Endothelial cell of umbilical vein (primary cell): ENCODE measurements around the gene HDAC4. TPM values are rescaled to one million over a fixed set of nuclear protein-coding genes. Genes with fewer than 3 reads are reported as not detected.

ENCODE experiments used
- BruUV-seq: library from RNA; stranded (reverse); fragments of 400-500 nt; replicated peaks from 2 replicates; lab custom pipeline; 2021; lab: Mats Ljungman, UMichigan
- CTCF ChIA-PET: fragments of 300-600, 350-600 bp; sonication (Branson Sonifier 250); formaldehyde crosslinking; loops from one replicate; lab custom pipeline; 2021; ENCODE audit warnings: antibody characterized with exemption, inconsistent platforms; lab: Charles Lee
- POLR2A ChIA-PET: fragments of 300-600, 350-600 bp; sonication (Branson Sonifier 250); formaldehyde crosslinking; loops from one replicate; lab custom pipeline; 2021; ENCODE audit warnings: antibody characterized with exemption, inconsistent platforms; lab: Charles Lee
- DNase-seq: peaks from one replicate; pipeline ENCODE4 v3.0.0-alpha.2; 2011; ENCODE audit warnings: low read depth, low spot score
- FAIRE-seq: peaks from 2 replicates; lab custom pipeline; 2011; peaks lifted over from hg19 to GRCh38; lab: Jason Lieb, UNC
- H2AFZ ChIP-seq: 2 replicates; pipeline ENCODE4 v1.6.0; 2012; ENCODE audit warnings: low read depth, low read length, control low read depth, inconsistent platforms
- H3K27ac ChIP-seq: 2 replicates; pipeline ENCODE4 v1.5.1; 2011; ENCODE audit warnings: low read depth, mild to moderate bottlenecking, control low read depth, low read length, moderate library complexity; ENCODE audit not compliant: insufficient read depth
- H3K27me3 ChIP-seq, 2 experiments: 2 replicates each; pipeline versions ENCODE4 v1.6.0 to v1.6.1; 2011; ENCODE audit warnings: low read length in 2 of 2, mixed read lengths in 1 of 2; ENCODE audit not compliant: control insufficient read depth in 2 of 2, insufficient read depth in 2 of 2
- H3K36me3 ChIP-seq, 2 experiments: 2 replicates in 1 of 2; 3 replicates in 1 of 2; pipeline ENCODE4 v1.5.1; 2011; ENCODE audit warnings: low read length in 2 of 2, mild to moderate bottlenecking in 1 of 2, moderate library complexity in 1 of 2; ENCODE audit not compliant: control insufficient read depth in 2 of 2, insufficient read depth in 2 of 2; ENCODE audit errors: extremely low read depth in 1 of 2
- H3K4me1 ChIP-seq: 3 replicates; pipeline ENCODE4 v1.5.1; 2011; ENCODE audit warnings: mild to moderate bottlenecking, low read length; ENCODE audit not compliant: control insufficient read depth, insufficient read depth; ENCODE audit errors: extremely low read depth
- H3K4me2 ChIP-seq: 2 replicates; pipeline ENCODE4 v1.6.1; 2011; ENCODE audit warnings: low read length, control low read depth, mixed read lengths; ENCODE audit not compliant: insufficient read depth
- H3K4me3 ChIP-seq, 3 experiments: fragments of 200-600 bp in 1 of 3; sonication (generic), shearing (Covaris generic) in 1 of 3; replicated peaks in 1 of 3; 2 replicates each; pipeline ENCODE4 v1.5.1; 2011 to 2016; ENCODE audit warnings: control low read depth in 3 of 3, low read length in 3 of 3, mild to moderate bottlenecking in 2 of 3, inconsistent platforms in 1 of 3, low read depth in 1 of 3, moderate library complexity in 1 of 3; ENCODE audit not compliant: insufficient read depth in 1 of 3
- H3K79me2 ChIP-seq: 2 replicates; pipeline ENCODE4 v1.6.0; 2012; ENCODE audit warnings: low read length, inconsistent platforms; ENCODE audit not compliant: control insufficient read depth, insufficient read depth
- H3K9ac ChIP-seq: replicated peaks from 2 replicates; pipeline ENCODE3; 2011; ENCODE audit warnings: low read length, control low read depth; ENCODE audit not compliant: insufficient read depth; ENCODE audit errors: extremely low read depth
- H3K9me1 ChIP-seq: replicated peaks from 3 replicates; pipeline ENCODE4 v1.6.0; 2011; ENCODE audit warnings: mild to moderate bottlenecking, low read length; ENCODE audit not compliant: control insufficient read depth, insufficient read depth; ENCODE audit errors: extremely low read depth
- H3K9me3 ChIP-seq: replicated peaks from 2 replicates; pipeline ENCODE4 v1.5.1; 2012; ENCODE audit warnings: low read length, inconsistent platforms; ENCODE audit not compliant: control insufficient read depth, insufficient read depth
- H4K20me1 ChIP-seq: replicated peaks from 2 replicates; pipeline ENCODE3; 2011; ENCODE audit warnings: mild to moderate bottlenecking, low read length; ENCODE audit not compliant: control insufficient read depth, insufficient read depth; ENCODE audit errors: extremely low read depth
- EZH2 ChIP-seq: IDR thresholded peaks from 2 replicates; pipeline ENCODE4 v1.6.1; 2012; ENCODE audit warnings: borderline replicate concordance, low read depth, mild to moderate bottlenecking, moderate library complexity, low read length, inconsistent platforms; ENCODE audit not compliant: severe bottlenecking
- FOS ChIP-seq: IDR thresholded peaks from 2 replicates; pipeline ENCODE4 v1.6.1; 2011; ENCODE audit warnings: mild to moderate bottlenecking, low read length, moderate library complexity, borderline replicate concordance; ENCODE audit not compliant: insufficient read depth
- GATA2 ChIP-seq: IDR thresholded peaks from 2 replicates; pipeline ENCODE4 v1.7.0; 2011; ENCODE audit warnings: low read depth, mild to moderate bottlenecking, moderate library complexity, mixed read lengths, low read length; ENCODE audit not compliant: insufficient read length, insufficient read depth
- JUN ChIP-seq: IDR thresholded peaks from 2 replicates; pipeline ENCODE4 v1.6.1; 2011; ENCODE audit warnings: borderline replicate concordance, low read depth; ENCODE audit not compliant: insufficient read length, insufficient read depth
- MYC ChIP-seq: IDR thresholded peaks from one replicate; pipeline ENCODE4 v1.6.1; 2011; ENCODE audit warnings: mild to moderate bottlenecking, low read depth, low read length
- POLR2A ChIP-seq: IDR thresholded peaks from 2 replicates; pipeline ENCODE4 v1.6.1; 2012; ENCODE audit warnings: low read depth, mild to moderate bottlenecking, control low read depth, low read length
- POLR2AphosphoS5 ChIP-seq: IDR thresholded peaks from 2 replicates; pipeline ENCODE4 v1.6.1; 2012; ENCODE audit warnings: low read depth, mild to moderate bottlenecking, control low read depth, low read length, moderate library complexity; ENCODE audit not compliant: insufficient read depth
- dilution Hi-C: fragments of 300-500 bp; cut with MboI; formaldehyde crosslinking; loops from one replicate; pipeline ENCODE4 v1.15.0; 2019; ENCODE audit warnings: low sequenced_read_pairs; ENCODE audit not compliant: extremely low pct_ligation_motif_present
- intact Hi-C: fragments of 100-400 bp; cut with micrococcal nuclease; formaldehyde crosslinking; loops from one replicate; pipeline ENCODE4 v1.10.0; 2022
- polyA plus RNA-seq, 4 experiments: library from polyadenylated mRNA; depleted of rRNA in 3 of 4; stranded (reverse) in 3 of 4; unstranded in 1 of 4; fragments of >200 nt; gene quantifications; 2 replicates each; pipeline versions ENCODE4 v1.2.1 to v1.2.3, GENCODE V29; 2011 to 2012; ENCODE audit warnings: missing spikeins in 1 of 4
- total RNA-seq: library from RNA; stranded (reverse); gene quantifications from 2 replicates; pipeline ENCODE4 v1.2.3, GENCODE V29; 2021
- TF ChIP-seq, protein P1 (sequence below), 2 donors: IDR thresholded peaks; 1 replicate in 1 of 2; 2 replicates in 1 of 2; pipeline ENCODE4 v1.5.1; 2011; ENCODE audit warnings: low read length in 2 of 2, mild to moderate bottlenecking in 2 of 2, moderate library complexity in 2 of 2, control low read depth in 1 of 2, inconsistent platforms in 1 of 2, low read depth in 1 of 2; ENCODE audit not compliant: insufficient read depth in 1 of 2; ENCODE audit errors: extremely low read depth in 1 of 2
- TF ChIP-seq, protein P2 (sequence below): IDR thresholded peaks from 2 replicates; pipeline ENCODE4 v1.6.1; 2011; ENCODE audit not compliant: insufficient read depth, insufficient read length

Gene HDAC4
- total and polyA plus RNA-seq, 2 donors (not counting 3 experiments of a cell fraction or from before 2014, with no cell fraction given): 13.4 to 33.0 TPM

DNA sequence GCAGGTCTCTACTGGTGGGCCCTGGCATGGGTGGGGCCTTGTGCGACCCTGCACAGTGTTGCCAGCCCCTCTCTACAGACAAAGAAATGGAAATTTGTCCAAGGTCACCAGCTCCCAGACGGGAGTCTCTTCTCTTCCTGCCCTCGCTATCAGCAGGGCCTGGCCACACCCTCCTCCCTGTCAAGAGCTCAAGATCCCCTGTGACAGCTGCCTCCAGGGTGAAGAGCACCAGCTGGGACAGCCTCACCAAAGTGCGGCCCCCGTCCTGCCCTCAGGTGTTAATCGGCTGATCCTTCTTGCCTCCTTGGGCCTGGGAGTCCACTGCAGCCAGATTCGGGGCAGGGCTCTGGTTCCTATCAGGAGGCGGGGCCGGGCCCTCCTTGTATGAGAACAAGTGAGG lies 293.9 kb downstream of the HDAC4 start:
- ChIA-PET CTCF (interaction anchor here (0.9 to 2.0 kb wide), 8 partner anchors 14 to 736 kb away, joined by 3 to 9 read pairs (median 3); no protein-coding TSS in a partner anchor), POLR2A (no interaction called here)
- Histone ChIP-seq H2AFZ (no peak overlapping the region), H3K4me3 (no peak overlapping the region), H3K27me3 (no peaks in the 10 kb centered on the region), H3K4me2 (no peak overlapping the region), H3K9me3 (no peaks in the 10 kb centered on the region), H3K4me1 (no peaks in the 10 kb centered on the region), H4K20me1 (no peaks in the 10 kb centered on the region), H3K79me2 (no peaks in the 10 kb centered on the region), H3K9ac (no peak overlapping the region), H3K27ac (no peak overlapping the region), H3K9me1 (no peaks in the 10 kb centered on the region), H3K36me3 (no peaks in the 10 kb centered on the region)
- dilution Hi-C loops (no loop called here), intact Hi-C loops (loop anchor here (1.0 kb wide), 3 partner anchors 72 to 884 kb away; no protein-coding TSS in a partner anchor)
- TF ChIP-seq, protein P1, sequence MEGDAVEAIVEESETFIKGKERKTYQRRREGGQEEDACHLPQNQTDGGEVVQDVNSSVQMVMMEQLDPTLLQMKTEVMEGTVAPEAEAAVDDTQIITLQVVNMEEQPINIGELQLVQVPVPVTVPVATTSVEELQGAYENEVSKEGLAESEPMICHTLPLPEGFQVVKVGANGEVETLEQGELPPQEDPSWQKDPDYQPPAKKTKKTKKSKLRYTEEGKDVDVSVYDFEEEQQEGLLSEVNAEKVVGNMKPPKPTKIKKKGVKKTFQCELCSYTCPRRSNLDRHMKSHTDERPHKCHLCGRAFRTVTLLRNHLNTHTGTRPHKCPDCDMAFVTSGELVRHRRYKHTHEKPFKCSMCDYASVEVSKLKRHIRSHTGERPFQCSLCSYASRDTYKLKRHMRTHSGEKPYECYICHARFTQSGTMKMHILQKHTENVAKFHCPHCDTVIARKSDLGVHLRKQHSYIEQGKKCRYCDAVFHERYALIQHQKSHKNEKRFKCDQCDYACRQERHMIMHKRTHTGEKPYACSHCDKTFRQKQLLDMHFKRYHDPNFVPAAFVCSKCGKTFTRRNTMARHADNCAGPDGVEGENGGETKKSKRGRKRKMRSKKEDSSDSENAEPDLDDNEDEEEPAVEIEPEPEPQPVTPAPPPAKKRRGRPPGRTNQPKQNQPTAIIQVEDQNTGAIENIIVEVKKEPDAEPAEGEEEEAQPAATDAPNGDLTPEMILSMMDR (IDR thresholded peaks at IDR 0.05; ENCODE audit: extremely low read depth in 1 of 2, insufficient read depth in 1 of 2, low read depth in 1 of 2, low read length in 2 of 2): no peak
- TF ChIP-seq FOS (no peak), MYC (no peak), POLR2AphosphoS5 (no peak), GATA2 (no peak), EZH2 (no peak), JUN (no peak), POLR2A (no peak)
- TF ChIP-seq, protein P2, sequence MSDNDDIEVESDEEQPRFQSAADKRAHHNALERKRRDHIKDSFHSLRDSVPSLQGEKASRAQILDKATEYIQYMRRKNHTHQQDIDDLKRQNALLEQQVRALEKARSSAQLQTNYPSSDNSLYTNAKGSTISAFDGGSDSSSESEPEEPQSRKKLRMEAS: no peak
- no TSS peak for BruUV-seq
- FAIRE-seq (no peak), DNase-seq (no peak)
